HEK293T (cell line): ENCODE measurements around the gene PPP2R5A.

Source experiments
- FOXK2 ChIP-seq: fragments of 450-650 bp; IDR thresholded peaks from 2 replicates; pipeline ENCODE4 v1.6.1; 2016; ENCODE audit warnings: mild to moderate bottlenecking
- FOXM1 ChIP-seq: fragments of 450-650 bp; IDR thresholded peaks from 2 replicates; pipeline ENCODE4 v1.6.1; 2017; ENCODE audit warnings: mild to moderate bottlenecking, borderline replicate concordance
- HDGF ChIP-seq: fragments of 450-650 bp; IDR thresholded peaks from 2 replicates; pipeline ENCODE4 v1.6.1; 2017; ENCODE audit warnings: antibody characterized with exemption, borderline replicate concordance
- NFRKB ChIP-seq: fragments of 450-650 bp; IDR thresholded peaks from 2 replicates; pipeline ENCODE4 v1.6.1; 2016; ENCODE audit warnings: mild to moderate bottlenecking, moderate library complexity
- TF ChIP-seq, protein P1 (sequence below): fragments of 450-650 bp; IDR thresholded peaks from 2 replicates; pipeline ENCODE4 v1.6.1; 2016

DNA sequence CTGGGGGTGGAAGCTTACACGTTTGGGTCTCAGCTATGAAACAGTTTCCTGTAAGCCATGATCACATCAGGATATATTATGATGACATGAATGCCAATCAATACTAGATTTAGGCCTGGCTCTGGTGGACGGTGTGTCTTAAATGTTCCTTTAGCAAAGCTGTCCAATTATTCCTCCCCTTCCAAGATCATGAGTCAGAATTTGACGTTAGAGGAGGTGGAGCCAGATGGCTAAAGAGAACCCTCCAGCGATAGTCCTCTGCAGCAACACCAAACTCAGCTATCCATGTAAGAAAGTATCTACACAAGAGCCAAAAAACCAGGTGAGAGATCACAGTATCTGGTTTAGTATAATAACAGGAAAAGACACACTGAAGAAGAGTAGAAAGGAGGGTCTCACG, 81.7 kb downstream of the PPP2R5A start:
- TF ChIP-seq HDGF (no peak), FOXK2 (no peak), NFRKB (no peak), FOXM1 (no peak)
- TF ChIP-seq, protein P1, sequence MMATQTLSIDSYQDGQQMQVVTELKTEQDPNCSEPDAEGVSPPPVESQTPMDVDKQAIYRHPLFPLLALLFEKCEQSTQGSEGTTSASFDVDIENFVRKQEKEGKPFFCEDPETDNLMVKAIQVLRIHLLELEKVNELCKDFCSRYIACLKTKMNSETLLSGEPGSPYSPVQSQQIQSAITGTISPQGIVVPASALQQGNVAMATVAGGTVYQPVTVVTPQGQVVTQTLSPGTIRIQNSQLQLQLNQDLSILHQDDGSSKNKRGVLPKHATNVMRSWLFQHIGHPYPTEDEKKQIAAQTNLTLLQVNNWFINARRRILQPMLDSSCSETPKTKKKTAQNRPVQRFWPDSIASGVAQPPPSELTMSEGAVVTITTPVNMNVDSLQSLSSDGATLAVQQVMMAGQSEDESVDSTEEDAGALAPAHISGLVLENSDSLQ, result no peak
